ENCODE results near the gene PRKCH.

DNA sequence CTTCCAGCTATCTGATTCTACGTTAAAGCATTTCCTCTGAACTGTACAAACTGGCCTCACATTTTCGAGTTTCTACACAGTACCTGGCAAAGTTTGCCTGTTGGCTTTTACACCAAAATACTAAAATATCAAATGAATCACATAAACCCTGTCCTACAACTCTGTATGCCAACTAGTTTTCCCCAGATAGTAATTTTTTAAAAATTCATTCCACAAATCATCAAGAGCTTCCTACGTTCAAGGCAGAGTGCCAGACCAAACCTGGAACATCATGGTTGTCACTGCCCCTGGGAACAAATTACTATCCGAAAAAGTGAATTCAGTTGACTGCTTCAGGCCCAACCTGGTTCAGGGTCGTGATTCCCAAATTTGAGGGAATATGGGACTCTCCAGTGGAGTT lies 42.3 kb upstream of the PRKCH start:
- no peak for TF ChIP-seq POLR2A (IDR thresholded peaks at IDR 0.05; ENCODE audit: low read depth, low read length)
- TF ChIP-seq POLR2AphosphoS5 (IDR thresholded peaks at IDR 0.05; ENCODE audit: low read depth, low read length): no peak
- no peak for TF ChIP-seq PAX5 (IDR thresholded peaks at IDR 0.05; ENCODE audit: insufficient read depth, low read length, severe bottlenecking)
- no peak for TF ChIP-seq SPI1 (IDR thresholded peaks at IDR 0.05; ENCODE audit: low read depth, low read length)
- no peak for TF ChIP-seq TAF1 (IDR thresholded peaks at IDR 0.05; ENCODE audit: low read depth, low read length)
